Epidermal melanocyte (primary cell): Measurements from ENCODE around the gene TCAIM.
"Not testable (repeated sequence)": the region's sequence is repeated elsewhere in the genome, so short reads cannot be mapped to it uniquely, and the experiment has no call there.

Experiments used
- DNase-seq: peaks from one replicate; pipeline ENCODE4 v3.0.0; 2011; ENCODE audit warnings: low spot score; ENCODE audit not compliant: insufficient read length

Gene TCAIM

GRCh38 chr3:44343421-44343820, 4.9 kb downstream of the TCAIM start:
- no peak for DNase-seq

DNA sequence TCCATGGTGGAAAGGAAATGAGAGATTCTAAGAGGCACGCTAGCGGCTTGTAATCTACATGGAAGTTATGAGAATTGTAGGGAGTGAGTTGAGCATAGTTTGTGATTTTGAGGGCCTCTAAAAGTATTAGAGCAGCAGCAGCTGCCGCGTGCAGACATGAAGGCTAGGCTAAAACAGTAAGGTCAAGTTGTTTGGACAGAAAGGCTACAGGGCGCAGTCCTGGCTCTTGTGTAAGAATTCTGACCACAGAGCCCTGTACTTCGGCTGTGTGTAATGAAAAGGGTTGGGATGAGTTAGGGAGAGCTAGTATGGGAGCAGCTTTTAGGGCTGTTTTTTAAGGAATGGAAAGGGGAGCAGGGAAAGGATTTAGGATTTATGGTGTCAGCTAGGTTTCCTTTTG, 8.0 kb downstream of the TCAIM start:
- not testable (repeated sequence) for DNase-seq

- DNase-seq: no peak
These were observed 10.4 kb downstream of the TCAIM start for GRCh38 chr3:44348993-44349392.

GRCh38 chr3:44353355-44353924, 14.9 kb downstream of the TCAIM start:
- no peak for DNase-seq

DNA sequence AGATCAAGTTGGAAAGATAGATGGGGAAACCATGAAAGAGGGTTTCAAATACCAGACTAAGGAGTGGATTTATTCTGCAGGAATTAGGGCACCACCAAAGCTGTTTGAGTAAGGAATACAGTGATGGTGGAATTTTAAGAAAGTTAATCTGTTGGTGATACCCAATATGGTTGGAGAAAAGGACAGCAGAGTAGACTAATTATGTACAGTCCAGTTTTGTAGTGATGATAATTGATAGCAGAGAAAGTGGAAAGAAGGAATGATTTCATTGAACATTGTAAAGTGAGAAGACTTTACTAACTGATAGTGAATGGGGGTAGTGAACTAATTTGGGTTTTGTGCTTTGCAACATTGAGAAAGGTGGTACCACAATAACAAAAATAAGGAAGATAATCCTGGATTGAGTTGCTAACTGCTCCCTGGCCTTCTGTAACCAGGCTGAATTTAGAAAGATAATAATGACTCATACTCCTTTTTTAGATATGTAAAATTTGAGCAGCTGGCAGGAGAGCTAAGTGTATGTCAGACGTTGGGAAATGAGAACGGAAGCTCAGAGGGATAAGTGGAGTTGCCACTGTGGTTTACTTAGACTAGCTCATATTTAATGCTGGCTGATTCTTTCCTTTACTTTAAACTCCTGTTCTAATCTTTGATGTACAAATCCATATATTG, 16.9 kb downstream of the TCAIM start:
- peak; percentile 42 for DNase-seq

DNA sequence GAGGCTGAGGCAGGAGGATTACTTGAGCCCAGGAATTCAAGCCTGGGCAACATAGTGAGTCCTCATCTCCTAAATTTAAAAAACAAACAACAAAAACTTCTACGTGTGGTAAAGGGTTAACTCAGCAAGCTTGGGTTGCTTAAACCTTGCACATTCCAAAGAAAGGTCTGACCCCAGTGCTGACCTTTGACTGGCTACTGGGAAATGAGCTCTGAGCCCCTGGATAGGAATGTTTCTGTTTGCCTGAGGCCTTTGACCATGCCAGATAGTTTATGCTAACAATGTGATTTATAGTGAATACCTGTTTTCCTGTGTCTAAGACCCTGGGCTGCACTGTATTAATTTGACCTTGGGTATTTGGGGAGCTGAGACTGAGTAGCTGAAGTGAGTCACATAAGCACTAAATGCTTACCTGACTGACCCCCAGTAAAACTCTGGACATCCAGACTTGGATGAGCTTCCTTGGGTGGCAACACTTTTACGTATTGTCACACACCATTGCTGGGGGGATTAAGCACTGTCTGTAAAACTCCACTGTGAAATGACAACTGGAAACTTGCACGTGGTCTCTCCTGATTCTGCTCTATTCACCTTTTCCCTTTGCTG, 20.7 kb downstream of the TCAIM start:
- DNase-seq: no peak

- DNase-seq: no peak
These were observed 25.0 kb downstream of the TCAIM start for GRCh38 chr3:44363591-44363990.

- no peak for DNase-seq
These were observed 27.4 kb downstream of the TCAIM start for GRCh38 chr3:44365952-44366351.

- DNase-seq: no peak
These were observed 36.9 kb downstream of the TCAIM start for GRCh38 chr3:44375450-44375849.

DNA sequence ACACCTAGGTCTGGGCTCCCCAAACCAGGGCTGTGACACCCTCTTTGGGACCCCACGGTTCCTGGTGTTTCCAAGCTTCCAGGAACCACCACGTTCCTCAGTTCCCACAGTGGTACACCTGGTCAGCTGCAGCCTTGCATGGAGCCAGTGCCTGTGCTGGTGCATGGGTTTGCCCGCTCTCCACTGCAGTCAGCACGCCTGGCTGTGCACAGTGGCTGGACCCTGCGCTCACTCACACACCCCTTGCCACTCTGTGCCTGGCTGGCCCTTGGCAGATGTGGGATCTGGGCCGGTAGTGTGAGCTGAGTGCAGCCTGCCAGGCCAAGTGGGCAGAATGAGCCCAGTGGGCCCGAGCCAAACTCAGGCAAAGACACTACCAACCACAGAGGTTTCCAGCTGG, 48.8 kb downstream of the TCAIM start:
- no peak for DNase-seq

DNA sequence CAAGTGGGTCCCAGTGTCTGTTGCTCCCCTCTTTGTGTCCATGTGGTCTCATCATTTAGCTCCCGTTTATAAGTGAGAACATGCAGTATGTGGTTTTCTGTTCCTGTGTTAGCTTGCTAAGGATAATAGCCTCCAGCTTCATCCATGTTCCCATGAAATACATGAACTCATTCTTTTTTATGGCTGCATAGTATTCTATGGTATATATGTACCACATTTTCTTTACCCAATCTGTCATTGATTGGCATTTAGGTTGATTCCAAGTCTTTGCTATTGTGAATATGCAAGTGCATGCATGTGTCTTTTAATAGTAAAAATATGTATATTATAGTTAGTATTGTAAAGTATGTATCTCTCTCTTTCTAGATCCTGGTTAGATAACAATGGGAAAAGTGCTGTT, 53.9 kb downstream of the TCAIM start:
- DNase-seq: no peak

- no peak for DNase-seq
These were observed 57.1 kb downstream of the TCAIM start for GRCh38 chr3:44395714-44396113.

DNA sequence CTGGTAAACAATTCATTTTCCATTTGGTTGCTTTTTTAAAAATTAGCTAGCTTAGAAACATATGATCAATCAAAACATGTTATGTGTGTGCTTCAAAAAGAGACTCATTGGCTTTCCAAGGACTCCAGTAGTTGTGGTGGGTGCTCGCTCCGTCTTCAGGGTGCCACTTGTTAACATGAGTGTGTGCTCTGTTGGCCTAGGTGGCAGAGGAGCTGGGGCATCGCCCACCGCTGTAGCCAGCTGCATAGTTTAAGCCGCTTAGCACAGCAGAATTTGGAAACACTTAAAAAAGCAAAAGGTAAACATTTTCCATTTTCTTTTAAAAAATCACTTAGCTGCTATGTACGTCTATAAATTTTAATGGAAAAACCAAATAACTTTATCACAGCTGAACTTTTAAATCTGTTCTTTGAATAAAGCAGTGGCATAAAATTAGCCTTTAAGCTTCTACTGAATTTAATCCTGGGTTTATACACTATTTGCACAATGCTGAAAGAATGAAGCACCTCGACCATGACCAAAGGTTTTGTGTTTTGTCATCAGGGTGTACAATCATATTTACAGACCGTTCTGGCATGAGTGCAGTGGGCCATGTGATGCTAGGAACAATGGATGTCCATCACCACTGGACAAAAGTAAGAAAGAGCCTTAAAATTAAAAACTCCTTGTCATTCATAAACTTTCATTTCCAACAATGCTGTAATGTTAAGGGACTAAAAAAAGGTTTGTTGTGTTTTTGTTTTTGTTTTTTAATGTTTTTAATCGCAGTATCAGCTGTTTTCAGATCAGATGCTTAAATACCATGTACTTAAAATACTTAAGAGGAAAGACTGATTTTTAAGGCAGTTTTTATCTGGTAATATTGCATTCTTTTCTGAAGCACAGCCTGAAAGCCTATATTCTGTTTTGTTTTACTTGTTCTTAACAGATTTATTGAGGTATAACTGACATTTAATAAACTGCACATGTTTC, 57.9 kb downstream of the TCAIM start:
- no peak for DNase-seq

DNA sequence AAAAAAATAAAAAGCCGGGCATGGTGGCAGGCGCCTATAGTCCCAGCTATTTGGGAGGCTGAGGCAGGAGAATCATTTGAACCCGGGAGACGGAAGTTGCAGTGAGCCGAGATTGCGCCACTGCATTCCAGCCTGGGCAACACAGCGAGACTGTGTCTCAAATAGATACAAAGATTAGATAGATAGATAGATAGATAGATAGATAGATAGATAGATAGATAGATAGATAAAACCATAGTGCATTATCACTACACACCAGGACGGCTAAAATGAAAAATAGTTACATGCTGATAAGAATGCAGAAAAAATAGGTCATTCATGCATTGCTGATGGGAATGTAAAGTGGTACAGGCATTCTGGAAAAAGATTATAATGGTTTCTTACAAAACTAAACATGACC, 59.7 kb downstream of the TCAIM start:
- not testable (repeated sequence) for DNase-seq

DNA sequence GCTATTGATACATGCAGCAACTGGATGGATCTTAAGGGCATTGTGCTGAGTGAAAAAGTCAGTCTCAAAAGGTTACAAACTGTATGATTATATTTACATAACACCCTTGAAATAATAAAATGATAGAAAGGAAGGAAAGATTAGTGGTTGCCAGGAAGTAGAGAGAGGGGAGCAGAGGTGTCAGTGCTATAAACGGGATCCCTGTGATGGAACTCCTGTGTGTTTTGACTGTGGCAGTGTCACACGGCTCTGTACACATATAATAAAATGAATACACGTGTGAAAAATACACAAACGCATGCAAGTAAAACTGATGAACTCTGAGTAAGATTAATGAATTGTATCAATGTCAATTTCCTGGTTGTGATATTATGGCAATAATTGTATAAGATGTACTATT, 60.3 kb downstream of the TCAIM start:
- DNase-seq: no peak

- no peak for DNase-seq
These were observed 62.2 kb downstream of the TCAIM start for GRCh38 chr3:44400771-44401170.

DNA sequence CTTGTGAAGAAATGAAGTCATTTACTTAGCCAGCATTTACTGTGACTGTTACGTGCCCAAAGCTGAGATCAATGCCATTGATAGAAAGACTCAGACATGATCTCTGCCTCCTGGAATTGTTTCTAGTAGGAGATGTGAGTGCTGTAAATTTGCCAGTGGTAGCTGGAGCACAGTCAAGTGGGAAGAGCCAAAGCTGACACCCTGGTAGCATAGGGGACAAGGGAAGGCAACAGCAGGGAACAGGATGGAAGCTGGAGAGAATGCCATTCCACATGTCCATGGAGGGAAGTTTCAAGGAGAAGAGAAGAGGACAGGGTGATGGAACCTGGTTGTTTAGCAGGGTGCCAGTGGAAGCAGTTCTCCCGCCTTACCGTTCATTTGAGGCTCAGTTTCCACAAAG, 64.0 kb downstream of the TCAIM start:
- no peak for DNase-seq

GRCh38 chr3:44409640-44410410, 71.3 kb downstream of the TCAIM start:
- DNase-seq: no peak

DNA sequence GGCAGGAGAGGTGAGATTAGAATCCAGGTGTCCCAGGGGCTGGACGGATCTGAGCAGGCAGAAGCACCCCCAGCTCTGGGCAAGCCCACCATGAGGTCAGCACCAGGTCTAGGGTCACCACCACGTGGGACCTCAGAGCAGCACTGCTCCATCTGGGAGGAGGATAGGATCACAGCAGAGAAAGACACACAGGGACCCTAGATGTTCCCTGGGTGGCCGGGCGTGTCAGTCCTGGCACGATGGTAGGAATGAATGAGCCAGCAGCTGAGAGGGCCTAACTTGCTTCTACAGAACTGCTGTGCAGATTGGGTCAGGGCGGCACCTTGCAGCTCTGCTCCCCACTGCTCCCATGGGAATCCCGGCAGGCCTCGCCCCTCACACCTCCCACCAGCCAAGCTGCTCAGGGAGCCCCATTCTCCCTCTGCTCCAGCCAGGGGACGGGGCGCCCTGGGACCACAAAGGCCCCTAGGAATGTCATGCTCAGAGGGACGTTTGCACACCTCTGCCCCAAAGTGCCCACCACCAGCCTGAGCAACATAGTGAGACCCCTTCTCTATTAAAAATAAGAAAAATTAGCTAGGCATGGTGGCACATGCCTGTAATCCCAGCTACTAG, 72.6 kb downstream of the TCAIM start:
- no peak for DNase-seq

GRCh38 chr3:44412365-44412764, 73.8 kb downstream of the TCAIM start:
- DNase-seq: no peak
